HG03469 (cell line): ENCODE measurements around the gene GDI1.

Source experiments
- ATAC-seq: cut with Tn5 transposase; IDR thresholded peaks from one replicate; pipeline ENCODE4 v1.9.1; 2021; ENCODE audit warnings: mild to moderate bottlenecking, moderate library complexity, moderate number of reproducible peaks; ENCODE audit not compliant: unreplicated experiment

The GDI1 gene

GRCh38 chrX:154436374-154436982 lies 476 bp upstream of the GDI1 start:
- no peak for ATAC-seq

GRCh38 chrX:154437971-154438893 lies 1.3 kb downstream of the GDI1 start:
- no peak for ATAC-seq

GRCh38 chrX:154439841-154440240 lies 2.9 kb downstream of the GDI1 start:
- no peak for ATAC-seq

GRCh38 chrX:154440623-154441357 lies 3.8 kb downstream of the GDI1 start:
- no peak for ATAC-seq

GRCh38 chrX:154441564-154441963 lies 4.6 kb downstream of the GDI1 start:
- no peak for ATAC-seq

- ATAC-seq = no peak
Observed at GRCh38 chrX:154441984-154442707, 5.2 kb downstream of the GDI1 start.

GRCh38 chrX:154443479-154443910 lies 6.5 kb downstream of the GDI1 start:
- no peak for ATAC-seq

GRCh38 chrX:154443992-154444754 lies 7.2 kb downstream of the GDI1 start, which contains the start of gene FAM50A:
FAM50A (plus strand) TSS chrX:154444141; CDS start chrX:154444236, 95 bp downstream.
- no peak for ATAC-seq

- no peak for ATAC-seq
Observed at GRCh38 chrX:154444755-154445246, 7.8 kb downstream of the GDI1 start.

- no peak for ATAC-seq
Observed at GRCh38 chrX:154445776-154446175, 8.8 kb downstream of the GDI1 start.

- no peak for ATAC-seq
Observed at GRCh38 chrX:154446430-154446829, 9.5 kb downstream of the GDI1 start.

GRCh38 chrX:154448484-154448883 lies 11.5 kb downstream of the GDI1 start:
- no peak for ATAC-seq

GRCh38 chrX:154449618-154450017 lies 12.7 kb downstream of the GDI1 start:
- ATAC-seq = no peak

- ATAC-seq = no peak
Observed at GRCh38 chrX:154450312-154450711, 13.4 kb downstream of the GDI1 start.

- no peak for ATAC-seq
Observed at GRCh38 chrX:154452823-154453222, 15.9 kb downstream of the GDI1 start.

- peak; percentile 47 for ATAC-seq
Observed at GRCh38 chrX:154457491-154458115, 20.6 kb downstream of the GDI1 start.

- ATAC-seq = peak; percentile 35
Observed at GRCh38 chrX:154458116-154458953, 21.4 kb downstream of the GDI1 start, which contains the start of gene PLXNA3. PLXNA3 (plus strand) TSS chrX:154458281; CDS start chrX:154460184, 1,903 bp downstream.
